Mesodermal cell (in vitro differentiated cells): ENCODE results near the gene SPOCK1.

Experiments
- H3K27ac ChIP-seq: 2 replicates; pipeline ENCODE4 v1.7.0; 2013; ENCODE audit warnings: mild to moderate bottlenecking, low read depth, low read length, moderate library complexity; ENCODE audit not compliant: severe bottlenecking
- H3K36me3 ChIP-seq: 2 replicates; pipeline ENCODE4 v1.7.1; 2013; ENCODE audit warnings: mild to moderate bottlenecking, low read length, moderate library complexity; ENCODE audit not compliant: control insufficient read depth, insufficient read depth
- H3K4me1 ChIP-seq: one replicate; pipeline ENCODE4 v1.7.1; 2013; ENCODE audit warnings: mild to moderate bottlenecking, low read length; ENCODE audit not compliant: insufficient read depth, control insufficient read depth, poor library complexity, severe bottlenecking
- H3K4me3 ChIP-seq: 2 replicates; pipeline ENCODE4 v1.7.0; 2013; ENCODE audit warnings: low read length, control low read depth, mild to moderate bottlenecking; ENCODE audit not compliant: insufficient read depth, poor library complexity, severe bottlenecking; ENCODE audit errors: extremely low read depth
- H3K9me3 ChIP-seq: 2 replicates; pipeline ENCODE4 v1.7.1; 2013; ENCODE audit warnings: mild to moderate bottlenecking, low read length, moderate library complexity; ENCODE audit not compliant: control insufficient read depth
- WGBS, 2 experiments: methylation state at CpG; one replicate each; pipeline ENCODE4 v1.1.5; 2013; ENCODE audit warnings: missing lambda C conversion rate in 2 of 2; ENCODE audit not compliant: insufficient coverage in 2 of 2; 5-methylcytosine and 5-hydroxymethylcytosine counted together

The SPOCK1 gene

GRCh38 chr5:137082951-137083350 is 416.2 kb downstream of the SPOCK1 start:
- H3K4me1 ChIP-seq = no peaks in the 10 kb centered on the region
- H3K9me3 ChIP-seq = no peaks in the 10 kb centered on the region
- no peak overlapping the region for H3K4me3 ChIP-seq
- H3K36me3 ChIP-seq = no peaks in the 10 kb centered on the region
- 91 to 92% methylated on average over 4 to 5 of the region's 6 CpGs for WGBS, 2 experiments
- H3K27ac ChIP-seq = no peak overlapping the region

DNA sequence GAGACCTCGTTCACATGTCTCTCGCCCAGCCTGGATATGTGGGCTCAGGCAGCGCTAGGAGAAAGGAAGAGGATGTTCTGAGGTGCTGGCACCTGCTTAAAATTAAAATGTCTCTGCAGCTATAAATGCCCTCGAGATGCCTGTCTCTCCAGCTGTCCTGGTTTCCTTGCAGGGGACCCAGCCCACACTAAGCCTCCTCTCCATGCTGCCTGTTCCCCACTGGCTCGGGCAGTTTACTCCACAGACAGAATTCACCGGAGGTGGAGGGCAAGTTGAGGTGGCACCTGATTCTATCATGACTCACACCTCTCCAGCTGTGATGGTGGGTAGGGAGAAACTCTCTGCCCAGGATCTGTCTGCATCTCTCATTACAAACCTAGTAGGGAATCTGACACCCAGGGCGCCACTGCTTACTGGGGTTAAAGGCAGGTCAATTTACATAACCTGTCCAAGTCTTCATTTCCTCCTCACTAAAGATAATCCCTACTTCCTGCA is 420.9 kb downstream of the SPOCK1 start:
- no peak overlapping the region for H3K4me3 ChIP-seq
- H3K27ac ChIP-seq = no peak overlapping the region
- H3K9me3 ChIP-seq = no peaks in the 10 kb centered on the region
- no peaks in the 10 kb centered on the region for H3K36me3 ChIP-seq
- H3K4me1 ChIP-seq = no peaks in the 10 kb centered on the region
- 63 to 68% methylated on average over 2 to 5 of the region's 7 CpGs for WGBS, 2 experiments

DNA sequence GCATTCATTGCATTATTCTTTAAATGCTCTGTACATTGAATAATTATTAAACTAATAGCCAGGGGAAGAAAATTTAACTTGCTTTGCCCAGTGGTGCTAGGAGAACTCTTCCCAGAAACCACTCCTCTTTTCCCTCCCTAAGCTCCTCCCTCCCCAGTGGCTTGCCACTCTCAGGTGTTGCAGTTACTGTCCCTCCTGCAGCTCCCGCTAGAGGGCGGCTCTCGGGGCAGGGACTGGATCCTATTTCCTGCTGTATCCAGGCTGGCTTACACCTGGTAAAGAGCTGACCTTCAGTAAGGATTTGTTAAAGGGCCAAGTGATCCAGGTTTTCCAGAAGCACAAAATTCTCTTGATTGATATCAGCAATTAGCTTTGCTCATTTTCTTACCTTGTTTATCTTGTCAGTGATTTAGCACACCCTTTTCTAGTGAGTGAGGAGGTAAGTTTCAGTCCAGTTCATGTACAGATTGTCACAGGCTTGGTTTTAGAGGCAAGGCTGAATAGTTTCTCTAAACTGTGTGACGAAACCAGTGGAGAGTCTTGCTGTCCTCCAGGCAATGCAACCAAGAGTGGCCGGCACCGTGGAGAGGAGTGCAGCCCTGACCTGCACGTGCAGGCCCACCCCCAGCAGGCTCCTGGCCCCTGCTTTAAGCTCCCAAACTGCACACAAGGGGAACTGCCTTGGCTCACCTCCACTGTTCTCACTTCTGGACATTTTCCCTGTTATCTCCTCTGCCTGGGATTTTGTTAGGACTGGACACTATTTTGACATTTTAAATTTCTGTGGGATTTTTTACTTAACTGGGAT is 423.8 kb downstream of the SPOCK1 start:
- 46 to 55% methylated on average over 7 of the region's 7 CpGs for WGBS, 2 experiments
- no peak overlapping the region for H3K27ac ChIP-seq
- H3K4me3 ChIP-seq = no peak overlapping the region
- no peaks in the 10 kb centered on the region for H3K9me3 ChIP-seq
- no peaks in the 10 kb centered on the region for H3K36me3 ChIP-seq
- no peaks in the 10 kb centered on the region for H3K4me1 ChIP-seq

DNA sequence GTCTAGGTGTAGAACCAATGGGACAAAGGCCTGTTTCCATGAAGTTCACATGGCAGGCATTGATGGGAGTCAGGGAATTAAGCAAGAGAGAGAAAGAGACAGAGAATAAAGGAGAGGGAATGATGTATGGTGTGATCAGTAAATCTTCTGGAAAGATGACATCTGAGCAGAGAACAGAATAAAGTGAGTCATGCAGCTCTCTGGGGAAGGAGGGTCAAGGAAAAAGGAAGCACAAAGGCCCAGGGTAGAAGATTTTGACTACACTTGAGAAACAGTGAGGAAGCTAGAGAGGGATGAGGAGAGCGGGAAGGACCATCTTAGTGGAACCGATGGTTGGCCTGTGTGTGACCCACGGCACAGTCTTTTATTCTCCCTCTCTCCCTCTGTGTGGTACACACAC is 425.9 kb downstream of the SPOCK1 start:
- WGBS, 2 experiments = no CpG with 5 or more reads among the region's 3 CpGs
- H3K4me1 ChIP-seq = no peaks in the 10 kb centered on the region
- no peak overlapping the region for H3K4me3 ChIP-seq

GRCh38 chr5:137072361-137073115 is 426.6 kb downstream of the SPOCK1 start:
- Histone ChIP-seq H3K9me3 (no peaks in the 10 kb centered on the region), H3K36me3 (no peaks in the 10 kb centered on the region), H3K27ac (no peak overlapping the region), H3K4me3 (no peak overlapping the region), H3K4me1 (no peaks in the 10 kb centered on the region)
- 89 to 91% methylated on average over 5 of the region's 7 CpGs for WGBS, 2 experiments

More for the DNA sequence above, 425.9 kb downstream of the SPOCK1 start:
- no peak overlapping the region for H3K27ac ChIP-seq
- H3K9me3 ChIP-seq = no peaks in the 10 kb centered on the region
- H3K36me3 ChIP-seq = no peaks in the 10 kb centered on the region

- WGBS, 2 experiments = no CpG with 5 or more reads among the region's 2 CpGs
Observed at GRCh38 chr5:137071931-137072330, 427.2 kb downstream of the SPOCK1 start.

DNA sequence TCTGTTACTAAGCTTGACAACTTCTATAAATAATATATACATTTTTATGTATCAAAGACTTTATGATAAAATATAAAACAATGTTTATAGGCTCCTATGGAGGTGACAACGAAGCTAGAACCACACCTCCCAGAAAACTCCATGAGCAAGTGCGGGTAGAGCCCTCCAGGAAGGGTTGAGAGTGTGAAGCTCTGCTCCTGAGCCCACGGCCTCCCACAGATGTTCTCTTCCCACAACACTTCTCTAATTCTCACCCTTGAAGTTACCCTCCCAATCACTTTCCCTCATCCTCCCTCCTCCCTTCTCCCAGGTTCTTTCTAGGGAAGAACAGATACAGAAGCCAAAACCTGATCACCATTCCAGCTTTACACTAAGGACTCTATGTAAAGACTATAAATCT is 427.6 kb downstream of the SPOCK1 start:
- Histone ChIP-seq H3K9me3 (no peaks in the 10 kb centered on the region), H3K4me1 (no peaks in the 10 kb centered on the region), H3K36me3 (no peaks in the 10 kb centered on the region), H3K27ac (no peak overlapping the region), H3K4me3 (no peak overlapping the region)
- WGBS, 2 experiments = 66 to 70% methylated on average over 2 of the region's 3 CpGs

More at GRCh38 chr5:137071931-137072330, 427.2 kb downstream of the SPOCK1 start:
- no peak overlapping the region for H3K4me3 ChIP-seq
- no peaks in the 10 kb centered on the region for H3K36me3 ChIP-seq
- no peaks in the 10 kb centered on the region for H3K4me1 ChIP-seq
- no peak overlapping the region for H3K27ac ChIP-seq
- no peaks in the 10 kb centered on the region for H3K9me3 ChIP-seq

DNA sequence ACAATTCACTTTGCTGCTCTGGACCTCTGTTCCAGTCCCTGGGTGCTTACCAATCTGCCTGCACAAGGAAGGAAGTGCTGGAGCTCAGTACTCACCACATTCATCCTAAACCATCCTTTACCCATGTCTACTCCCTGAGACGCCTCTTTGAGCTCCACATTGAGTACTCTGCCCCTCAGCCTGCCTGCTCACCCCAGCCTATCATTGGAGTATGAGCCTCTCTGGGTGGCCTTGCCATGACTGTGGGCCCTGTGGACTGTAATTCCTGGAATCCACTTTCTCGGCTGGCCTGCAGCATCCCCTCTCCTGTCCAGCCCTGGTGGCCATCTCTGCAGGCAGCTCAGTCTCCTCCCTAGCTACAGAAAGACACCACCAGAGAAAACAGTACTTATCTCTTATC is 428.6 kb downstream of the SPOCK1 start:
- no peak overlapping the region for H3K27ac ChIP-seq
- no peaks in the 10 kb centered on the region for H3K9me3 ChIP-seq
- H3K36me3 ChIP-seq = no peaks in the 10 kb centered on the region
- WGBS, 2 experiments = 75 to 83% methylated on average over 2 of the region's 2 CpGs
- H3K4me3 ChIP-seq = no peak overlapping the region
- H3K4me1 ChIP-seq = no peaks in the 10 kb centered on the region

GRCh38 chr5:137069358-137069757 is 429.8 kb downstream of the SPOCK1 start:
- Histone ChIP-seq H3K4me1 (no peaks in the 10 kb centered on the region), H3K27ac (no peak overlapping the region), H3K4me3 (no peak overlapping the region), H3K36me3 (no peaks in the 10 kb centered on the region), H3K9me3 (no peaks in the 10 kb centered on the region)
- WGBS, 2 experiments = 89 to 91% methylated on average over 11 of the region's 12 CpGs

DNA sequence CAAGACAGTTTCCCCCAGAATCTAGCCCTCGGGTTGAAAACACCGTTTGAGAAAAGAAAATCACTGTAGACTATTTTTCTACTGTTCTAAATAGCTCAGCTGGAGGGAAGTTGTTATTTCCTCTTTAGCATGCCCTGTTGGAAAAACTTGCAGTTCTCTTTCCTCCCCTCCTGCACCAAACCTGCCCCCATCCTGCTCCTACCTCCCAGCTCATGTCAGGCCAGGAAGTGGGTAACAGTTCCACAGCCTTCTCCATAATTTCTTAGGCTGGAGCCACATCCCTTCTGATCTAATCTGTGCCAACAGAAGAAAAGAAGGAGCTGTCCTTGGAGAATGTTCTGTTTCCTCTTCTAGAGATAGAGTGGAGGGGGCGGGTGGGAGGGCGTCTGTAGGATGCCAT is 437.7 kb downstream of the SPOCK1 start:
- Histone ChIP-seq H3K36me3 (no peaks in the 10 kb centered on the region), H3K4me3 (no peak overlapping the region), H3K27ac (peak overlapping the region; percentile 66), H3K4me1 (no peaks in the 10 kb centered on the region), H3K9me3 (no peaks in the 10 kb centered on the region)
- WGBS, 2 experiments = no CpG with 5 or more reads among the region's 4 CpGs

GRCh38 chr5:137058089-137058488 is 441.0 kb downstream of the SPOCK1 start:
- Histone ChIP-seq H3K9me3 (no peaks in the 10 kb centered on the region), H3K4me3 (no peak overlapping the region), H3K27ac (no peak overlapping the region), H3K4me1 (no peaks in the 10 kb centered on the region), H3K36me3 (no peaks in the 10 kb centered on the region)
- 89 to 92% methylated on average over 4 of the region's 4 CpGs for WGBS, 2 experiments
